Measurements from ENCODE around the gene SKIDA1.

The SKIDA1 gene

DNA sequence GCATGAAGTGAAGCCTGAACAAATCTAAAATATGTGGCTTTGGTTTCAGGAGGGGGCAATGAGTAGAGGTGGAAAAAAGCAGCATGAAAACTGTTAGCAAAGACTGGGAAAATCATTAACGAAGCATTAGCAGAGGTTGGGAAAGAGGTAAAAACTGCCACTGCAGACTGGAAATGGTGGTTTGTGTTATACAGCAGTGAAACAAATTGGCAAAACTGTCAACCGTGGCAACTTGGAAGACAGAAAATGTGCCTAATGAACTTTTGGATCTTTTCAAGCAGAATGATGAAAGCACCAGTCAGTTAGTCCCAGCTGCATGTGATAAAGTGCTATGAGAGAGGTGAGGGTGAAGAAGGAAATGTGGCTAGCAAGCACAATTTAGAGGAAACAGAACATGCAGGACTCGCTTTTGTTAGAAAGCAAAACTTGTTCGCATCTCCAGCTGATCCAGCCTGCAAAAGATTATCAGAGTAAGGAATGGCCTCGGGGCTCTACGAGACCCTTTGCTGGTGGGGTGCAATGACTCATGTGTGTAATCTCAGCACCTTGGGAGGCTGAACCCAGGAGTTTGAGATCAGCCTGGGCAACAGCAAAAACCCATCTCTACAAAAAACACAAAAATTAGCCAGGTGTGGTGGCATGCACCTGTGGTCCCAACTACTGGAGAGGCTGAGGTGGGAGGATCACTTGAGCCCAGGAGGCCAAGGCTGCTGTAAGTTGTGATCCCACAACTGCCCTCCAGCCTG, 45.7 kb downstream of the SKIDA1 start:
- no peak for DNase-seq

- no peak for DNase-seq
Measured at GRCh38 chr10:21475393-21475792, 50.1 kb downstream of the SKIDA1 start.

DNA sequence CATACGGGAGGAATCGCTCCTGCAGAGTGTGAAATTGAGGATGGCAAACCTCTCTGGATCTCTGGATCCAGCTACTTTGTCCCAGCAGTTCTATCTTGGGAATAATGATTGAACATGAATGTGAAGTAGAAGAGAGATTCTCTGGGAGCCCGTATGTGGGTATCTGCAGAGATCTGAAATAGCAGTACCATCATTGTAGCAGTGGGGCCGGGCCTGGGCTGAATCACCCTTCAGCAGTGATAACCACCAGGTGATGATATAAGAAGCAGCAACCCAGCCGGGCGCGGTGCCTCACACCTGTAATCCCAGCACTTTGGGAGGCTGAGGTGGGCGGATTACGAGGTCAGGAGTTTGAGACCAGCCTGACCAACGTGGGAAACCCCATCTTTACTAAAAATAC, 51.9 kb downstream of the SKIDA1 start:
- no peak for DNase-seq

- DNase-seq: no peak
Measured at GRCh38 chr10:21473135-21473534, 52.3 kb downstream of the SKIDA1 start.

GRCh38 chr10:21468086-21468485, 57.4 kb downstream of the SKIDA1 start:
- no peak for DNase-seq

DNA sequence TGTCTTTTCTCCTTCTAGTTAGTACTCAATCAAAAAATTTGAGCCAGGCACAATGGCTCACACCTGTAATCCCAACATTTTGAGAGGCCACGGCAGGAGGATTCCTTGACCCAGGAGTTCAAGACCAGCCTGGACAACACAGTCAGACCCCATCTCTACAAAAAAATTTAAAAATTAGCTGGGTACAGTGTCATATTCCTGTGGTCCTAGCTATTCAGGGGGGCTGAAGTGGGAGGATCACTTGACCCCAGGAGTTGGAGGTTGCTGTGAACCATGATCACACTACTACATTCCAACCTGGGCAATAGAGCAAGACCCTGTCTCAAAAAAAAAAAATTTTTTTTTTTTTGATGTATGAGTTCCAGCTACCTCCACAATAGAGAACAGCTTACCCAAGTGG, 57.8 kb downstream of the SKIDA1 start:
- DNase-seq: no peak

DNA sequence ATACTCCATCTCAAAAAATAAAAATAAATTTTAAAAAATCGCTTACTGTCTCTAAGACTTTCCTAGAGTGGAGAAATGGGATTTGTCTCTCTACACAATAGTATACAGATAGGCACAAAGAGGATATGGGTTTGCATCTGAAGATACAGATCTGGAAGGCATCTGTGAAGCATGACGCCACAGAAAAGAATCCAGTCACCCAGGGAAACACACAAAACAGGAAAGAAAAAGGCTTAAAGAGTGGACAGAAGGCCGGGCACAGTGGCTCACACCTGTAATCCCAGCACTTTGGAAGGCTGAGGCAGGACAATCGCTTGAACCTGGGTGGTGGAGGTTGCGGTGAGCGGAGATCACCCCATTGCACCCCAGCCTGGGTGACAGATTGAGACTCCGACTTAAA, 61.3 kb downstream of the SKIDA1 start:
- DNase-seq: no peak

Measured in fibroblast of skin of scalp (primary cell).